Hematopoietic multipotent progenitor cell treated with erythropoietin and hydrocortisone succinate and interleukin-3 and kit ligand, for 15 days (in vitro differentiated cells): ENCODE results near the gene SFT2D3.

Experiments used
- DNase-seq: peaks from one replicate; pipeline ENCODE4 v3.0.0-alpha.2; 2015; ENCODE audit warnings: low spot score

SFT2D3 gene

GRCh38 chr2:127701193-127701650 lies at the start of gene SFT2D3:
SFT2D3 (plus strand) TSS chr2:127701497; CDS start chr2:127701529, 32 bp downstream.
- peak; percentile 90 for DNase-seq

- no peak for DNase-seq
Measured at GRCh38 chr2:127651971-127652550, 49.2 kb upstream of the SFT2D3 start.

GRCh38 chr2:127652786-127653357 lies 48.4 kb upstream of the SFT2D3 start:
- DNase-seq: no peak

- no peak for DNase-seq
Measured at GRCh38 chr2:127653421-127654083, 47.7 kb upstream of the SFT2D3 start.

GRCh38 chr2:127654084-127654837 lies 47.0 kb upstream of the SFT2D3 start:
- no peak for DNase-seq

- no peak for DNase-seq
Measured at GRCh38 chr2:127654838-127655175, 46.5 kb upstream of the SFT2D3 start.

- no peak for DNase-seq
Measured at GRCh38 chr2:127655209-127656073, 45.9 kb upstream of the SFT2D3 start.

- DNase-seq: no peak
Measured at GRCh38 chr2:127656569-127657231, 44.6 kb upstream of the SFT2D3 start.

- DNase-seq: no peak
Measured at GRCh38 chr2:127657232-127657595, 44.1 kb upstream of the SFT2D3 start.

- no peak for DNase-seq
Measured at GRCh38 chr2:127658146-127658545, 43.2 kb upstream of the SFT2D3 start.

- DNase-seq: no peak
Measured at GRCh38 chr2:127658641-127659407, 42.5 kb upstream of the SFT2D3 start.

- DNase-seq: no peak
Measured at GRCh38 chr2:127659408-127660290, 41.6 kb upstream of the SFT2D3 start.

GRCh38 chr2:127660291-127660578 lies 41.1 kb upstream of the SFT2D3 start:
- DNase-seq: no peak

- DNase-seq: no peak
Measured at GRCh38 chr2:127661072-127661649, 40.1 kb upstream of the SFT2D3 start.

GRCh38 chr2:127661949-127662510 lies 39.3 kb upstream of the SFT2D3 start:
- no peak for DNase-seq

- DNase-seq: no peak
Measured at GRCh38 chr2:127662937-127663565, 38.2 kb upstream of the SFT2D3 start.

GRCh38 chr2:127663566-127664064 lies 37.7 kb upstream of the SFT2D3 start:
- DNase-seq: no peak
